ENCODE results near the gene ABCB11.
A peak's percentile ranks its signal among the peaks of the same experiment; 100 is the strongest.

Gene ABCB11

GRCh38 chr2:169005994-169006393, 25.1 kb downstream of the ABCB11 start:
- in situ Hi-C loops (cut with HindIII; ENCODE audit: low pct_ligation_motif_present, low sequenced_read_pairs) = no loop called here
- Histone ChIP-seq H3K4me3 (ENCODE audit: low read depth, low read length) (no peak overlapping the region), H3K36me3 (replicated peaks) (no peaks in the 10 kb centered on the region), H3K27ac (no peak overlapping the region), H3K27me3 (replicated peaks) (no peaks in the 10 kb centered on the region)
- no peak for DNase-seq
- TF ChIP-seq CTCF (IDR thresholded peaks at IDR 0.05; ENCODE audit: low read depth, low read length, missing control alignments) = no peak

GRCh38 chr2:169005080-169005598, 26.0 kb downstream of the ABCB11 start:
- no peak for DNase-seq
- H3K27me3 ChIP-seq (replicated peaks) = no peaks in the 10 kb centered on the region
- no peaks in the 10 kb centered on the region for H3K36me3 ChIP-seq (replicated peaks)
- TF ChIP-seq CTCF (IDR thresholded peaks at IDR 0.05; ENCODE audit: low read depth, low read length, missing control alignments) = no peak
- H3K27ac ChIP-seq = no peak overlapping the region
- in situ Hi-C loops (cut with HindIII; ENCODE audit: low pct_ligation_motif_present, low sequenced_read_pairs) = no loop called here
- H3K4me3 ChIP-seq (ENCODE audit: low read depth, low read length) = no peak overlapping the region

- Histone ChIP-seq H3K4me3 (ENCODE audit: low read depth, low read length) (no peak overlapping the region), H3K27me3 (replicated peaks) (no peaks in the 10 kb centered on the region), H3K36me3 (replicated peaks) (no peaks in the 10 kb centered on the region), H3K27ac (peak overlapping the region; percentile 89)
- DNase-seq = no peak
- in situ Hi-C loops (cut with HindIII; ENCODE audit: low pct_ligation_motif_present, low sequenced_read_pairs) = no loop called here
- TF ChIP-seq CTCF (IDR thresholded peaks at IDR 0.05; ENCODE audit: low read depth, low read length, missing control alignments) = no peak
Observed at GRCh38 chr2:169002161-169002738, 28.9 kb downstream of the ABCB11 start.

- Histone ChIP-seq H3K27ac (peak overlapping the region; percentile 89), H3K36me3 (replicated peaks) (no peaks in the 10 kb centered on the region), H3K4me3 (ENCODE audit: low read depth, low read length) (no peak overlapping the region), H3K27me3 (replicated peaks) (no peaks in the 10 kb centered on the region)
- TF ChIP-seq CTCF (IDR thresholded peaks at IDR 0.05; ENCODE audit: low read depth, low read length, missing control alignments) = no peak
- in situ Hi-C loops (cut with HindIII; ENCODE audit: low pct_ligation_motif_present, low sequenced_read_pairs) = no loop called here
- DNase-seq = peak; percentile 52
Observed at GRCh38 chr2:169001116-169001815, 29.9 kb downstream of the ABCB11 start.

GRCh38 chr2:168999668-169000213, 31.4 kb downstream of the ABCB11 start:
- TF ChIP-seq CTCF (IDR thresholded peaks at IDR 0.05; ENCODE audit: low read depth, low read length, missing control alignments) = no peak
- Histone ChIP-seq H3K27ac (peak overlapping the region; percentile 89), H3K4me3 (ENCODE audit: low read depth, low read length) (no peak overlapping the region), H3K27me3 (replicated peaks) (no peaks in the 10 kb centered on the region), H3K36me3 (replicated peaks) (no peaks in the 10 kb centered on the region)
- no peak for DNase-seq
- in situ Hi-C loops (cut with HindIII; ENCODE audit: low pct_ligation_motif_present, low sequenced_read_pairs) = no loop called here

Measured in brain microvascular endothelial cell (primary cell).